Measurements from ENCODE around the gene DHCR7. TPM values are rescaled to one million over a fixed set of nuclear protein-coding genes. Genes with fewer than 3 reads are reported as not detected.

Gene DHCR7
- total RNA-seq, 1 donor from 2014 or later: 145 TPM

DNA sequence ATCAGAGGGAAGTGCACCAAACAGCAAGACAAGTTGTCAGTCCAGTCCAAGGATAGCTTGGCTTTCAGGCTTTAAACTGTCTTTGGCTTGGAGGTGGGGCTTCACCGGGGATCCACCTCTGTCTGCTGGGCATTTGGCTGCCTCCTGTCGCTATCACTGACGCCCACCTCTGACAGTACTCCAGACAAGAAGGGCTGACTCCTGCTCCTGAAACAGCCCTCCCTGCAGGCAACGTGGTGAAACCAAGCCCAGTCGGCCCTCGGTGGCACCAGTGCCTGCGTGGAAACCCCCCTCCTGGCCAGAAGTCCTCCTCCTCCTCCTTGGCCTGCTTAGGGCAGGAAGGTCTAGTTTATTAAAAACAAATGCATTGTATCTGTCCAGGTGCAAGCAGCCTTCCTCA lies 16.9 kb downstream of the DHCR7 start:
- H3K27ac Mint-ChIP-seq (ENCODE audit: unreplicated experiment): no peak overlapping the region
- TF ChIP-seq CTCF (IDR thresholded peaks at IDR 0.05; ENCODE audit: partially characterized antibody, unreplicated experiment): no peak
- no peaks in the 10 kb centered on the region for H3K36me3 Mint-ChIP-seq (ENCODE audit: unreplicated experiment)
- DNase-seq: no peak
- no peak overlapping the region for H3K4me3 Mint-ChIP-seq (ENCODE audit: unreplicated experiment)
- H3K4me1 Mint-ChIP-seq (ENCODE audit: low read depth, unreplicated experiment): no peaks in the 10 kb centered on the region
- peaks cover 3% of the 10 kb centered on the region for H3K27me3 Mint-ChIP-seq (ENCODE audit: unreplicated experiment)
- peaks cover 2% of the 10 kb centered on the region for H3K9me3 Mint-ChIP-seq (ENCODE audit: unreplicated experiment)

DNA sequence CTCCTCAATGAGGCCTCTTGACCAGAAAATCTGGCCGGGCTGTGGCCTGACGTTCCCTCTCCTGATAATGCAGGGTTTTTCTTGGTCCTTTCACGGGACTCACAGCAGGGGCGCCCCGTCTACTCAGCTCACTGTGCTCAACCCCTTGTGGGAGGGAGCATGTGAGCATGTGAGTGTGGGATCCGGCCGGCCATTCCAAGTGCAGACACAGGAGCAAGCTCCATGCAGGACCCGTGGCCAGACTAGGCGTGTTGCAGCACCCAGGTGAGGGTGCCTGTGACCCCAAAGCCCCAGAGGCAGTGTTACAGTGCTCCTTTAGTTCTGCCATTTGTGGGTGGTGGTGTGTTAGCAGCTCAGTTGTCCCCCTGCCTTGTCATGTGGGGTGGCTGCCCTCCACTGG lies 18.0 kb downstream of the DHCR7 start:
- no peak for DNase-seq
- H3K9me3 Mint-ChIP-seq (ENCODE audit: unreplicated experiment): peaks cover 2% of the 10 kb centered on the region
- H3K27ac Mint-ChIP-seq (ENCODE audit: unreplicated experiment): no peak overlapping the region
- H3K4me3 Mint-ChIP-seq (ENCODE audit: unreplicated experiment): no peak overlapping the region
- H3K4me1 Mint-ChIP-seq (ENCODE audit: low read depth, unreplicated experiment): no peaks in the 10 kb centered on the region
- peaks cover 3% of the 10 kb centered on the region for H3K27me3 Mint-ChIP-seq (ENCODE audit: unreplicated experiment)
- H3K36me3 Mint-ChIP-seq (ENCODE audit: unreplicated experiment): no peaks in the 10 kb centered on the region
- TF ChIP-seq CTCF (IDR thresholded peaks at IDR 0.05; ENCODE audit: partially characterized antibody, unreplicated experiment): no peak

DNA sequence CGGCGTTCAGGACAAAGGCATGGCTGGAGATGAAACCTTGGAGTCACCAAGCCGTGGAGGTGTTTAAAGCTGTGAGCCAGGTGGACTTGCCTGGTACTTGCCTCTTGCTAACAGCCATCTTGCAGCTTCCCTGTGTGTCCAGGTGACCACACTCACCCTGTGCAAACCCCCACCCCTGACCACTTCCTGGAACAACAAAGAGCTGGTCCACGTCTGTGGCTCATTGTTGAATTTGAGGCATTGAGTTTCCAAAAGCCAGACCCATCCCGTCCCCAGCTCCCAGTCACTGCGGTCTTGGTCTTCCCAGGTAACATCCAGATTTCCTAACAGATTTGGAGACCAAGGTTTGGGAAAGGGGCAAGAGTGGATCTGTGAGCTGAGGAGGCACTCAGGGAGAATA lies 18.5 kb downstream of the DHCR7 start:
- no peak for DNase-seq
- H3K9me3 Mint-ChIP-seq (ENCODE audit: unreplicated experiment): peaks cover 2% of the 10 kb centered on the region
- H3K4me3 Mint-ChIP-seq (ENCODE audit: unreplicated experiment): no peak overlapping the region
- peaks cover 3% of the 10 kb centered on the region for H3K27me3 Mint-ChIP-seq (ENCODE audit: unreplicated experiment)
- no peaks in the 10 kb centered on the region for H3K36me3 Mint-ChIP-seq (ENCODE audit: unreplicated experiment)
- H3K27ac Mint-ChIP-seq (ENCODE audit: unreplicated experiment): no peak overlapping the region
- TF ChIP-seq CTCF (IDR thresholded peaks at IDR 0.05; ENCODE audit: partially characterized antibody, unreplicated experiment): no peak
- no peaks in the 10 kb centered on the region for H3K4me1 Mint-ChIP-seq (ENCODE audit: low read depth, unreplicated experiment)

GRCh38 chr11:71428861-71429435 lies 19.2 kb downstream of the DHCR7 start:
- Mint-ChIP-seq H3K9me3 (ENCODE audit: unreplicated experiment) (no peaks in the 10 kb centered on the region), H3K4me1 (ENCODE audit: low read depth, unreplicated experiment) (no peaks in the 10 kb centered on the region), H3K4me3 (ENCODE audit: unreplicated experiment) (no peak overlapping the region), H3K27me3 (ENCODE audit: unreplicated experiment) (peaks cover 4% of the 10 kb centered on the region), H3K36me3 (ENCODE audit: unreplicated experiment) (no peaks in the 10 kb centered on the region), H3K27ac (ENCODE audit: unreplicated experiment) (no peak overlapping the region)
- DNase-seq: no peak
- no peak for TF ChIP-seq CTCF (IDR thresholded peaks at IDR 0.05; ENCODE audit: partially characterized antibody, unreplicated experiment)

DNA sequence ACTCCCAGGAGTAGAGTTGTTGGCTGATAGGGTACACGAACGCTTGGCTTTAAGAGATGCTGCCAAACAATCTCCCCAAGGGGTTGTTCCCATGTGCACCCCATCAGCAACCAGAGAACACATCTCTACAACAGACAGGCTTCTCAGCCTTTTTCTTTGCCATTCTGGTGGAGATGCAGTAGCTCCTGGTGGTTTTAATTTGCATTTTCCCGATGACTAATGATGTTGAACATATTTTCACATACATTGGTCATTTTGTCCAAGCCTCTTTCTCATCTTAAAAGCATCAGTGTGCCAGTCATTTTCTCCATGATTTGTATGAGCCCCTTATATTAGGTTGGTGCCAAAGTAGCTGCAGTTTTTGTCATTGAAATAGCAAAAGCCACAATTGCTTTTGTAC lies 21.8 kb downstream of the DHCR7 start:
- H3K4me1 Mint-ChIP-seq (ENCODE audit: low read depth, unreplicated experiment): no peaks in the 10 kb centered on the region
- no peak overlapping the region for H3K27ac Mint-ChIP-seq (ENCODE audit: unreplicated experiment)
- no peaks in the 10 kb centered on the region for H3K36me3 Mint-ChIP-seq (ENCODE audit: unreplicated experiment)
- peaks cover 6% of the 10 kb centered on the region for H3K27me3 Mint-ChIP-seq (ENCODE audit: unreplicated experiment)
- H3K9me3 Mint-ChIP-seq (ENCODE audit: unreplicated experiment): peaks cover 2% of the 10 kb centered on the region
- TF ChIP-seq CTCF (IDR thresholded peaks at IDR 0.05; ENCODE audit: partially characterized antibody, unreplicated experiment): peak; percentile 9
- no peak for DNase-seq
- H3K4me3 Mint-ChIP-seq (ENCODE audit: unreplicated experiment): no peak overlapping the region

Data from glutamatergic neuron (in vitro differentiated cells).